HCT116 (cell line): ENCODE results near the gene CARS1. TPM values are rescaled to one million over a fixed set of nuclear protein-coding genes. Genes with fewer than 3 reads are reported as not detected.

Experiments used
- ATAC-seq: fragments of 200-7000 bp; cut with Tn5 transposase; 2 replicates; pipeline ENCODE4 v1.9.1; 2020; ENCODE audit warnings: mild to moderate bottlenecking, moderate library complexity
- BruUV-seq: library from RNA; stranded (reverse); fragments of 400-500 nt; replicated peaks from 2 replicates; lab custom pipeline; 2021; lab: Mats Ljungman, UMichigan
- CTCF ChIA-PET: fragments of 300-600 bp; sonication (Branson Sonifier 250); formaldehyde crosslinking; loops from one replicate; lab custom pipeline; 2021; ENCODE audit warnings: antibody characterized with exemption; lab: Charles Lee
- POLR2A ChIA-PET: fragments of 300-600, 350-600 bp; sonication (Branson Sonifier 250); formaldehyde crosslinking; loops from one replicate; lab custom pipeline; 2021; ENCODE audit warnings: antibody characterized with exemption; lab: Charles Lee
- RAD21 ChIA-PET, 2 experiments: fragments of 300-600 bp; sonication (Branson Sonifier 250); formaldehyde crosslinking; loops; one replicate each; lab custom pipeline; 2023; ENCODE audit warnings: low total read pairs in 2 of 2; ENCODE audit not compliant: uncharacterized antibody in 2 of 2, unreplicated experiment in 2 of 2, low non-redundant PET in 1 of 2; lab: Charles Lee
- DNase-seq: peaks from one replicate; pipeline ENCODE4 v3.0.0-alpha.2; 2010; ENCODE audit warnings: low read depth, low spot score
- H2AFZ ChIP-seq: fragments of 200-600 bp; shearing (Covaris generic), sonication (generic); 2 replicates; pipeline ENCODE4 v1.6.1; 2017; ENCODE audit warnings: low read depth, mixed run types, mixed read lengths, antibody characterized with exemption, low read length; ENCODE audit not compliant: poor library complexity, severe bottlenecking
- H3K27ac ChIP-seq: 2 replicates; pipeline ENCODE4 v1.5.1; 2012; ENCODE audit warnings: low read depth, low read length
- H3K27me3 ChIP-seq: fragments of 200-600 bp; sonication (generic); 2 replicates; pipeline ENCODE4 v1.6.1; 2016; ENCODE audit warnings: mixed run types, low read length, mixed read lengths; ENCODE audit not compliant: insufficient read depth
- H3K36me3 ChIP-seq, 2 experiments: fragments of 200-500 bp in 1 of 2; fragments of 200-600 bp in 1 of 2; sonication (Bioruptor generic) in 1 of 2; sonication (generic) in 1 of 2; 2 replicates each; pipeline versions ENCODE4 v1.5.1 to v1.6.1; 2014 to 2016; ENCODE audit warnings: low read length in 2 of 2, inconsistent platforms in 1 of 2, mixed read lengths in 1 of 2, mixed run types in 1 of 2; ENCODE audit not compliant: insufficient read depth in 2 of 2, control insufficient read depth in 1 of 2
- H3K4me1 ChIP-seq, 2 experiments: fragments of 200-600 bp in 1 of 2; sonication (generic) in 1 of 2; 2 replicates each; pipeline versions ENCODE4 v1.5.1 to v1.6.1; 2012 to 2017; ENCODE audit warnings: low read length in 2 of 2, inconsistent platforms in 1 of 2, mild to moderate bottlenecking in 1 of 2, mixed read lengths in 1 of 2, mixed run types in 1 of 2, moderate library complexity in 1 of 2; ENCODE audit not compliant: insufficient read depth in 2 of 2, control insufficient read depth in 1 of 2
- H3K4me2 ChIP-seq: fragments of 200-600 bp; sonication (generic); 2 replicates; pipeline ENCODE4 v1.6.1; 2017; ENCODE audit warnings: mixed run types, low read length, mixed read lengths
- H3K4me3 ChIP-seq, 2 experiments: fragments of 200-600 bp in 1 of 2; sonication (generic) in 1 of 2; replicated peaks in 1 of 2; 2 replicates each; pipeline ENCODE4 v1.5.1; 2011 to 2016; ENCODE audit warnings: low read length in 2 of 2, control low read depth in 1 of 2, low read depth in 1 of 2, mild to moderate bottlenecking in 1 of 2, mixed read lengths in 1 of 2, mixed run types in 1 of 2
- H3K79me2 ChIP-seq: fragments of 200-600 bp; sonication (generic); 2 replicates; pipeline ENCODE4 v1.6.1; 2017; ENCODE audit warnings: mild to moderate bottlenecking, mixed run types, low read length, moderate library complexity, mixed read lengths; ENCODE audit not compliant: insufficient read depth
- H3K9ac ChIP-seq: fragments of 200-600 bp; sonication (generic); 2 replicates; pipeline ENCODE4 v1.6.1; 2016; ENCODE audit warnings: low read length, mixed read lengths
- H3K9me2 ChIP-seq: fragments of 200-600 bp; sonication (generic), shearing (Covaris generic); 2 replicates; pipeline ENCODE4 v1.6.1; 2017; ENCODE audit warnings: mixed run types, mild to moderate bottlenecking, moderate library complexity; ENCODE audit not compliant: insufficient read depth
- H3K9me3 ChIP-seq, 2 experiments: fragments of 200-500 bp in 1 of 2; fragments of 200-600 bp in 1 of 2; sonication (Bioruptor generic) in 1 of 2; sonication (generic) in 1 of 2; 2 replicates each; pipeline ENCODE4 v1.6.1; 2014 to 2017; ENCODE audit warnings: low read length in 2 of 2, mixed read lengths in 2 of 2, inconsistent platforms in 1 of 2, low read depth in 1 of 2, mild to moderate bottlenecking in 1 of 2, mixed run types in 1 of 2, moderate library complexity in 1 of 2; ENCODE audit not compliant: control insufficient read depth in 1 of 2, insufficient read depth in 1 of 2
- H4K20me1 ChIP-seq: fragments of 200-600 bp; sonication (generic), shearing (Covaris generic); 2 replicates; pipeline ENCODE4 v1.6.1; 2017; ENCODE audit warnings: mixed run types, mild to moderate bottlenecking, moderate library complexity; ENCODE audit not compliant: insufficient read depth
- CEBPB ChIP-seq: IDR thresholded peaks from 2 replicates; pipeline ENCODE4 v1.6.1; 2012; ENCODE audit warnings: low read depth
- ELF1 ChIP-seq: IDR thresholded peaks from 2 replicates; pipeline ENCODE4 v1.6.1; 2012; ENCODE audit warnings: low read depth, borderline replicate concordance
- EZH2 ChIP-seq: fragments of 200-600 bp; sonication (generic); IDR thresholded peaks from 2 replicates; pipeline ENCODE4 v1.6.1; 2017; ENCODE audit warnings: antibody characterized with exemption, mixed run types
- POLR2A ChIP-seq: IDR thresholded peaks from 2 replicates; pipeline ENCODE4 v1.7.0; 2011; ENCODE audit warnings: borderline replicate concordance; ENCODE audit not compliant: insufficient read depth, insufficient read length; ENCODE audit errors: extremely low read depth
- POLR2AphosphoS5 ChIP-seq: IDR thresholded peaks from 2 replicates; pipeline ENCODE4 v1.6.1; 2011; ENCODE audit warnings: mild to moderate bottlenecking, low read depth, low read length, moderate library complexity
- RAD21 ChIP-seq: IDR thresholded peaks from 2 replicates; pipeline ENCODE4 v1.6.1; 2012; ENCODE audit warnings: low read depth, mild to moderate bottlenecking
- REST ChIP-seq: IDR thresholded peaks from 2 replicates; pipeline ENCODE4 v1.6.1; 2012; ENCODE audit warnings: low read depth
- SIN3A ChIP-seq: IDR thresholded peaks from 2 replicates; pipeline ENCODE4 v1.6.1; 2012; ENCODE audit warnings: low read depth
- SP1 ChIP-seq: IDR thresholded peaks from 2 replicates; pipeline ENCODE4 v1.6.1; 2012; ENCODE audit warnings: low read depth
- SRF ChIP-seq: IDR thresholded peaks from 2 replicates; pipeline ENCODE4 v1.6.1; 2012; ENCODE audit warnings: low read depth
- TCF7L2 ChIP-seq: IDR thresholded peaks from 2 replicates; pipeline ENCODE4 v1.7.0; 2011; ENCODE audit warnings: borderline replicate concordance, inconsistent platforms; ENCODE audit not compliant: insufficient read depth, insufficient read length; ENCODE audit errors: extremely low read depth
- ZFX ChIP-seq: fragments of 450-650 bp; IDR thresholded peaks from 2 replicates; pipeline ENCODE4 v1.6.1; 2017
- intact Hi-C: fragments of 100-400 bp; cut with micrococcal nuclease; formaldehyde crosslinking; loops from 2 replicates; pipeline ENCODE4 v1.10.0; 2022
- total RNA-seq: library from RNA; stranded (reverse); gene quantifications from one replicate; pipeline ENCODE4 v1.2.1, GENCODE V29; 2021; ENCODE audit not compliant: unreplicated experiment
- TF ChIP-seq, protein P1 (sequence below): IDR thresholded peaks from 2 replicates; pipeline ENCODE4 v1.6.1; 2012
- TF ChIP-seq, protein P2 (sequence below), 3 experiments: fragments of 200-600 bp in 1 of 3; sonication (generic) in 1 of 3; IDR thresholded peaks in 2 of 3; conservative IDR thresholded peaks in 1 of 3; 2 replicates each; pipeline ENCODE4 v1.5.1; 2012 to 2017; ENCODE audit warnings: low read depth in 2 of 3, low read length in 2 of 3, antibody characterized with exemption in 1 of 3, borderline replicate concordance in 1 of 3, control low read depth in 1 of 3, mild to moderate bottlenecking in 1 of 3, mixed read lengths in 1 of 3, mixed run types in 1 of 3, moderate library complexity in 1 of 3; ENCODE audit not compliant: insufficient read depth in 1 of 3

CARS1 gene
- total RNA-seq, 1 experiment from 2014 or later = 124 TPM

GRCh38 chr11:3089236-3090061 lies 32.2 kb upstream of the CARS1 start:
- ChIA-PET POLR2A (no interaction called here), CTCF (interaction anchor here (1.5 to 1.8 kb wide), 2 partner anchors 52 to 114 kb away, joined by 4 to 5 read pairs; no protein-coding TSS in a partner anchor), RAD21 (no interaction called here)
- intact Hi-C loops = loop anchor here (2.0 kb wide), 1 partner anchor 115 kb away; no protein-coding TSS in a partner anchor
- no peaks in the 10 kb centered on the region for H3K27me3 ChIP-seq
- no peak overlapping the region for H3K9ac ChIP-seq
- H3K4me3 ChIP-seq = no peak overlapping the region
- H3K4me2 ChIP-seq = no peak overlapping the region
- no peaks in the 10 kb centered on the region for H4K20me1 ChIP-seq
- ATAC-seq (no peak), DNase-seq (no peak)
- no TSS peak for BruUV-seq
- H3K9me2 ChIP-seq = no peaks in the 10 kb centered on the region
- H3K4me1 ChIP-seq = peaks cover 0 to 15% of the 10 kb centered on the region in 2 experiments; a peak in 3 of 4 replicates
- H3K79me2 ChIP-seq = no peaks in the 10 kb centered on the region
- H3K36me3 ChIP-seq = no peaks in the 10 kb centered on the region
- no peak overlapping the region for H2AFZ ChIP-seq
- no peak for TF ChIP-seq RAD21
- H3K27ac ChIP-seq = no peak overlapping the region
- no peaks in the 10 kb centered on the region for H3K9me3 ChIP-seq

- Histone ChIP-seq H3K4me2 (no peak overlapping the region), H3K9ac (no peak overlapping the region), H3K4me3 (no peak overlapping the region), H3K9me3 (no peaks in the 10 kb centered on the region), H3K9me2 (no peaks in the 10 kb centered on the region), H3K36me3 (no peaks in the 10 kb centered on the region), H3K79me2 (no peaks in the 10 kb centered on the region), H3K4me1 (peaks cover 0 to 15% of the 10 kb centered on the region in 2 experiments; a peak in 3 of 4 replicates), H3K27ac (no peak overlapping the region), H3K27me3 (no peaks in the 10 kb centered on the region), H2AFZ (no peak overlapping the region), H4K20me1 (no peaks in the 10 kb centered on the region)
- DNase-seq = no peak
- ChIA-PET CTCF (interaction anchor here (1.8 kb wide), 1 partner anchor 51 kb away, joined by 5 read pairs; no protein-coding TSS in a partner anchor), RAD21 (no interaction called here), POLR2A (no interaction called here)
- BruUV-seq = no TSS peak
- no peak for ATAC-seq
- intact Hi-C loops = no loop called here
- TF ChIP-seq CEBPB = no peak
- no peak for TF ChIP-seq REST
- no peak for TF ChIP-seq SRF
- TF ChIP-seq, protein P1, sequence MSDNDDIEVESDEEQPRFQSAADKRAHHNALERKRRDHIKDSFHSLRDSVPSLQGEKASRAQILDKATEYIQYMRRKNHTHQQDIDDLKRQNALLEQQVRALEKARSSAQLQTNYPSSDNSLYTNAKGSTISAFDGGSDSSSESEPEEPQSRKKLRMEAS = no peak
- TF ChIP-seq ZFX = no peak
- TF ChIP-seq POLR2A = no peak
- no peak for TF ChIP-seq ELF1
- no peak for TF ChIP-seq EZH2
- no peak for TF ChIP-seq SP1
- TF ChIP-seq TCF7L2 = no peak
- TF ChIP-seq POLR2AphosphoS5 = no peak
- TF ChIP-seq SIN3A = no peak
- TF ChIP-seq, protein P2, sequence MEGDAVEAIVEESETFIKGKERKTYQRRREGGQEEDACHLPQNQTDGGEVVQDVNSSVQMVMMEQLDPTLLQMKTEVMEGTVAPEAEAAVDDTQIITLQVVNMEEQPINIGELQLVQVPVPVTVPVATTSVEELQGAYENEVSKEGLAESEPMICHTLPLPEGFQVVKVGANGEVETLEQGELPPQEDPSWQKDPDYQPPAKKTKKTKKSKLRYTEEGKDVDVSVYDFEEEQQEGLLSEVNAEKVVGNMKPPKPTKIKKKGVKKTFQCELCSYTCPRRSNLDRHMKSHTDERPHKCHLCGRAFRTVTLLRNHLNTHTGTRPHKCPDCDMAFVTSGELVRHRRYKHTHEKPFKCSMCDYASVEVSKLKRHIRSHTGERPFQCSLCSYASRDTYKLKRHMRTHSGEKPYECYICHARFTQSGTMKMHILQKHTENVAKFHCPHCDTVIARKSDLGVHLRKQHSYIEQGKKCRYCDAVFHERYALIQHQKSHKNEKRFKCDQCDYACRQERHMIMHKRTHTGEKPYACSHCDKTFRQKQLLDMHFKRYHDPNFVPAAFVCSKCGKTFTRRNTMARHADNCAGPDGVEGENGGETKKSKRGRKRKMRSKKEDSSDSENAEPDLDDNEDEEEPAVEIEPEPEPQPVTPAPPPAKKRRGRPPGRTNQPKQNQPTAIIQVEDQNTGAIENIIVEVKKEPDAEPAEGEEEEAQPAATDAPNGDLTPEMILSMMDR (IDR thresholded peaks at IDR 0.05 in 2 of 3, conservative IDR thresholded peaks at IDR 0.05 in 1 of 3; ENCODE audit: borderline replicate concordance in 1 of 3, insufficient read depth in 1 of 3, low read depth in 2 of 3, low read length in 2 of 3) = no peak
Observed at GRCh38 chr11:3088806-3089205, 31.6 kb upstream of the CARS1 start.
